ENCODE results near the gene CAMTA1. TPM values are rescaled to one million over a fixed set of nuclear protein-coding genes. Genes with fewer than 3 reads are reported as not detected.

The CAMTA1 gene
- total RNA-seq, 1 experiment from 2014 or later, result 69.5 TPM

DNA sequence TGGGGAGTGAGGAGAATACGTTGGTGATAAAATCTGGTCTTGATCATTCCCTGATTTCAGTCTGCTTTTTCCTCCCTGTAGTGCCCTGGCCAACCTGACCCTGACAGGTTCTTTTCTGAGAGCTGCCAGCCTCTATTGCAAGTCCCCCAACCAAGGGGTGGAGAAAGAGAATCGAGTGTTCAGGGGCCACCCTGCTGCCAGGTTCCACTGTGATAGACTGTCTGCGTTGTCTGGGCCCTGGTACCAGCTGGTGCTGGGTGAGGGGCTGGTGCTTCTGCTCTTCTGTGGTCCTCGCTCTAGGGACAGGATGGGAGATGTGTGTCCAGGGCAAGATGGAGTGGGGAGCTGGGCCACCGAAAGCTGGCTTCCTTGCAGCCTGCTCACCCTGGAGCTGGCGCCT is 214.6 kb downstream of the CAMTA1 start:
- no peaks in the 10 kb centered on the region for H3K9me2 ChIP-seq (ENCODE audit: insufficient read depth)
- H3K36me3 ChIP-seq (ENCODE audit: control insufficient read depth in 1 of 2, insufficient read depth in 2 of 2, low read length in 2 of 2), result no peaks in the 10 kb centered on the region
- no peak overlapping the region for H3K9ac ChIP-seq (ENCODE audit: low read length)
- no peak for ATAC-seq
- no peak for TF ChIP-seq POLR2A (IDR thresholded peaks at IDR 0.05; ENCODE audit: borderline replicate concordance, extremely low read depth, insufficient read depth, insufficient read length)
- TF ChIP-seq CEBPB (IDR thresholded peaks at IDR 0.05; ENCODE audit: low read depth), result no peak
- TF ChIP-seq CBX3 (IDR thresholded peaks at IDR 0.05; ENCODE audit: low read depth), result no peak
- TF ChIP-seq RAD21 (IDR thresholded peaks at IDR 0.05; ENCODE audit: low read depth), result no peak
- TF ChIP-seq ZBTB33 (IDR thresholded peaks at IDR 0.05; ENCODE audit: extremely low read depth, insufficient replicate concordance, low read length), result no peak
- TF ChIP-seq POLR2AphosphoS5 (IDR thresholded peaks at IDR 0.05; ENCODE audit: low read depth, low read length), result no peak
- TF ChIP-seq ZNF274 (IDR thresholded peaks at IDR 0.05; ENCODE audit: low read depth, low read length), result no peak
- TF ChIP-seq EGR1 (IDR thresholded peaks at IDR 0.05; ENCODE audit: low read depth), result no peak
- TF ChIP-seq SIN3A (IDR thresholded peaks at IDR 0.05; ENCODE audit: low read depth), result no peak
- TF ChIP-seq ZFX (IDR thresholded peaks at IDR 0.05), result no peak
- no peak for TF ChIP-seq YY1 (IDR thresholded peaks at IDR 0.05; ENCODE audit: extremely low read depth, insufficient replicate concordance, low read depth, low read length)
- TF ChIP-seq, protein P1, sequence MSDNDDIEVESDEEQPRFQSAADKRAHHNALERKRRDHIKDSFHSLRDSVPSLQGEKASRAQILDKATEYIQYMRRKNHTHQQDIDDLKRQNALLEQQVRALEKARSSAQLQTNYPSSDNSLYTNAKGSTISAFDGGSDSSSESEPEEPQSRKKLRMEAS (IDR thresholded peaks at IDR 0.05), result no peak
- DNase-seq (ENCODE audit: low read depth, low spot score), result no peak
- POLR2A ChIA-PET, result no interaction called here
- no peak overlapping the region for H2AFZ ChIP-seq (ENCODE audit: low read depth, low read length, poor library complexity, severe bottlenecking)
- H3K79me2 ChIP-seq (ENCODE audit: insufficient read depth, low read length), result no peaks in the 10 kb centered on the region
- H3K27ac ChIP-seq (ENCODE audit: low read depth, low read length), result no peak overlapping the region
- H3K9me3 ChIP-seq (ENCODE audit: control insufficient read depth in 1 of 2, insufficient read depth in 1 of 2, low read depth in 1 of 2, low read length in 2 of 2), result no peaks in the 10 kb centered on the region
- H4K20me1 ChIP-seq (ENCODE audit: insufficient read depth), result no peaks in the 10 kb centered on the region
- H3K4me1 ChIP-seq (ENCODE audit: control insufficient read depth in 1 of 2, insufficient read depth in 2 of 2, low read length in 2 of 2), result peaks cover 0 to 7% of the 10 kb centered on the region in 2 experiments; a peak in 3 of 4 replicates
- no peak overlapping the region for H3K4me2 ChIP-seq (ENCODE audit: low read length)
- CTCF ChIA-PET, result no interaction called here
- no TSS peak for BruUV-seq (replicated peaks)
- no peak overlapping the region for H3K4me3 ChIP-seq (replicated peaks in 1 of 2; ENCODE audit: low read depth in 1 of 2, low read length in 2 of 2)
- intact Hi-C loops (cut with micrococcal nuclease), result loop anchor here (2.0 kb wide), 1 partner anchor 209 kb away; no protein-coding TSS in a partner anchor
- H3K27me3 ChIP-seq (ENCODE audit: insufficient read depth, low read length), result peaks cover 5% of the 10 kb centered on the region; the same call in 1 of the 2 replicates
- RAD21 ChIA-PET (ENCODE audit: low non-redundant PET in 1 of 2, low total read pairs in 2 of 2, uncharacterized antibody in 2 of 2, unreplicated experiment in 2 of 2), result no interaction called here

All from HCT116 (cell line).